ENCODE data around the gene MPL. TPM values are rescaled to one million over a fixed set of nuclear protein-coding genes. Genes with fewer than 3 reads are reported as not detected.

The MPL gene
- total and polyA plus RNA-seq, 2 of the 8 experiments (the other 6 are each of a cell fraction or from before 2014, with no cell fraction given): 0.08 TPM; not detected in 1

GRCh38 chr1:43315481-43315880 is 22.1 kb upstream of the MPL start (continued):
- TF ChIP-seq, protein P1, sequence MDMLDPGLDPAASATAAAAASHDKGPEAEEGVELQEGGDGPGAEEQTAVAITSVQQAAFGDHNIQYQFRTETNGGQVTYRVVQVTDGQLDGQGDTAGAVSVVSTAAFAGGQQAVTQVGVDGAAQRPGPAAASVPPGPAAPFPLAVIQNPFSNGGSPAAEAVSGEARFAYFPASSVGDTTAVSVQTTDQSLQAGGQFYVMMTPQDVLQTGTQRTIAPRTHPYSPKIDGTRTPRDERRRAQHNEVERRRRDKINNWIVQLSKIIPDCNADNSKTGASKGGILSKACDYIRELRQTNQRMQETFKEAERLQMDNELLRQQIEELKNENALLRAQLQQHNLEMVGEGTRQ (IDR thresholded peaks at IDR 0.05; ENCODE audit: low read length): no peak
- no peak for TF ChIP-seq EP300 (IDR thresholded peaks at IDR 0.05; ENCODE audit: borderline replicate concordance in 1 of 2, low read depth in 2 of 2, low read length in 2 of 2)
- TF ChIP-seq ZNF274 (IDR thresholded peaks at IDR 0.05; ENCODE audit: borderline replicate concordance, extremely low read depth, low read length): no peak
- no peak for TF ChIP-seq JUN (IDR thresholded peaks at IDR 0.05; ENCODE audit: low read depth, low read length)
- TF ChIP-seq SP4 (IDR thresholded peaks at IDR 0.05; ENCODE audit: low read length): no peak
- TF ChIP-seq CTBP2 (IDR thresholded peaks at IDR 0.05; ENCODE audit: borderline replicate concordance, insufficient read depth, insufficient read length, low read length): no peak
